Endothelial cell of umbilical vein (primary cell): ENCODE results near the gene CXCL16. TPM values are rescaled to one million over a fixed set of nuclear protein-coding genes. Genes with fewer than 3 reads are reported as not detected.

ENCODE experiments used
- BruUV-seq: library from RNA; stranded (reverse); fragments of 400-500 nt; replicated peaks from 2 replicates; lab custom pipeline; 2021; lab: Mats Ljungman, UMichigan
- CTCF ChIA-PET: fragments of 300-600, 350-600 bp; sonication (Branson Sonifier 250); formaldehyde crosslinking; loops from one replicate; lab custom pipeline; 2021; ENCODE audit warnings: antibody characterized with exemption, inconsistent platforms; lab: Charles Lee
- POLR2A ChIA-PET: fragments of 300-600, 350-600 bp; sonication (Branson Sonifier 250); formaldehyde crosslinking; loops from one replicate; lab custom pipeline; 2021; ENCODE audit warnings: antibody characterized with exemption, inconsistent platforms; lab: Charles Lee
- DNase-seq: peaks from one replicate; pipeline ENCODE4 v3.0.0-alpha.2; 2011; ENCODE audit warnings: low read depth, low spot score
- FAIRE-seq: peaks from 2 replicates; lab custom pipeline; 2011; peaks lifted over from hg19 to GRCh38; lab: Jason Lieb, UNC
- H2AFZ ChIP-seq: 2 replicates; pipeline ENCODE4 v1.6.0; 2012; ENCODE audit warnings: low read depth, low read length, control low read depth, inconsistent platforms
- H3K27ac ChIP-seq: 2 replicates; pipeline ENCODE4 v1.5.1; 2011; ENCODE audit warnings: low read depth, mild to moderate bottlenecking, control low read depth, low read length, moderate library complexity; ENCODE audit not compliant: insufficient read depth
- H3K27me3 ChIP-seq, 2 experiments: 2 replicates each; pipeline versions ENCODE4 v1.6.0 to v1.6.1; 2011; ENCODE audit warnings: low read length in 2 of 2, mixed read lengths in 1 of 2; ENCODE audit not compliant: control insufficient read depth in 2 of 2, insufficient read depth in 2 of 2
- H3K36me3 ChIP-seq, 2 experiments: 2 replicates in 1 of 2; 3 replicates in 1 of 2; pipeline ENCODE4 v1.5.1; 2011; ENCODE audit warnings: low read length in 2 of 2, mild to moderate bottlenecking in 1 of 2, moderate library complexity in 1 of 2; ENCODE audit not compliant: control insufficient read depth in 2 of 2, insufficient read depth in 2 of 2; ENCODE audit errors: extremely low read depth in 1 of 2
- H3K4me1 ChIP-seq: 3 replicates; pipeline ENCODE4 v1.5.1; 2011; ENCODE audit warnings: mild to moderate bottlenecking, low read length; ENCODE audit not compliant: control insufficient read depth, insufficient read depth; ENCODE audit errors: extremely low read depth
- H3K4me2 ChIP-seq: 2 replicates; pipeline ENCODE4 v1.6.1; 2011; ENCODE audit warnings: low read length, control low read depth, mixed read lengths; ENCODE audit not compliant: insufficient read depth
- H3K4me3 ChIP-seq, 3 experiments: fragments of 200-600 bp in 1 of 3; sonication (generic), shearing (Covaris generic) in 1 of 3; replicated peaks in 1 of 3; 2 replicates each; pipeline ENCODE4 v1.5.1; 2011 to 2016; ENCODE audit warnings: control low read depth in 3 of 3, low read length in 3 of 3, mild to moderate bottlenecking in 2 of 3, inconsistent platforms in 1 of 3, low read depth in 1 of 3, moderate library complexity in 1 of 3; ENCODE audit not compliant: insufficient read depth in 1 of 3
- H3K79me2 ChIP-seq: 2 replicates; pipeline ENCODE4 v1.6.0; 2012; ENCODE audit warnings: low read length, inconsistent platforms; ENCODE audit not compliant: control insufficient read depth, insufficient read depth
- H3K9ac ChIP-seq: replicated peaks from 2 replicates; pipeline ENCODE3; 2011; ENCODE audit warnings: low read length, control low read depth; ENCODE audit not compliant: insufficient read depth; ENCODE audit errors: extremely low read depth
- H3K9me1 ChIP-seq: replicated peaks from 3 replicates; pipeline ENCODE4 v1.6.0; 2011; ENCODE audit warnings: mild to moderate bottlenecking, low read length; ENCODE audit not compliant: control insufficient read depth, insufficient read depth; ENCODE audit errors: extremely low read depth
- H3K9me3 ChIP-seq: replicated peaks from 2 replicates; pipeline ENCODE4 v1.5.1; 2012; ENCODE audit warnings: low read length, inconsistent platforms; ENCODE audit not compliant: control insufficient read depth, insufficient read depth
- H4K20me1 ChIP-seq: replicated peaks from 2 replicates; pipeline ENCODE3; 2011; ENCODE audit warnings: mild to moderate bottlenecking, low read length; ENCODE audit not compliant: control insufficient read depth, insufficient read depth; ENCODE audit errors: extremely low read depth
- EZH2 ChIP-seq: IDR thresholded peaks from 2 replicates; pipeline ENCODE4 v1.6.1; 2012; ENCODE audit warnings: borderline replicate concordance, low read depth, mild to moderate bottlenecking, moderate library complexity, low read length, inconsistent platforms; ENCODE audit not compliant: severe bottlenecking
- FOS ChIP-seq: IDR thresholded peaks from 2 replicates; pipeline ENCODE4 v1.6.1; 2011; ENCODE audit warnings: mild to moderate bottlenecking, low read length, moderate library complexity, borderline replicate concordance; ENCODE audit not compliant: insufficient read depth
- GATA2 ChIP-seq: IDR thresholded peaks from 2 replicates; pipeline ENCODE4 v1.7.0; 2011; ENCODE audit warnings: low read depth, mild to moderate bottlenecking, moderate library complexity, mixed read lengths, low read length; ENCODE audit not compliant: insufficient read length, insufficient read depth
- JUN ChIP-seq: IDR thresholded peaks from 2 replicates; pipeline ENCODE4 v1.6.1; 2011; ENCODE audit warnings: borderline replicate concordance, low read depth; ENCODE audit not compliant: insufficient read length, insufficient read depth
- MYC ChIP-seq: IDR thresholded peaks from one replicate; pipeline ENCODE4 v1.6.1; 2011; ENCODE audit warnings: mild to moderate bottlenecking, low read depth, low read length
- POLR2A ChIP-seq: IDR thresholded peaks from 2 replicates; pipeline ENCODE4 v1.6.1; 2012; ENCODE audit warnings: low read depth, mild to moderate bottlenecking, control low read depth, low read length
- POLR2AphosphoS5 ChIP-seq: IDR thresholded peaks from 2 replicates; pipeline ENCODE4 v1.6.1; 2012; ENCODE audit warnings: low read depth, mild to moderate bottlenecking, control low read depth, low read length, moderate library complexity; ENCODE audit not compliant: insufficient read depth
- dilution Hi-C: fragments of 300-500 bp; cut with MboI; formaldehyde crosslinking; loops from one replicate; pipeline ENCODE4 v1.15.0; 2019; ENCODE audit warnings: low sequenced_read_pairs; ENCODE audit not compliant: extremely low pct_ligation_motif_present
- intact Hi-C: fragments of 100-400 bp; cut with micrococcal nuclease; formaldehyde crosslinking; loops from one replicate; pipeline ENCODE4 v1.10.0; 2022
- polyA plus RNA-seq, 4 experiments: library from polyadenylated mRNA; depleted of rRNA in 3 of 4; stranded (reverse) in 3 of 4; unstranded in 1 of 4; fragments of >200 nt; gene quantifications; 2 replicates each; pipeline versions ENCODE4 v1.2.1 to v1.2.3, GENCODE V29; 2011 to 2012; ENCODE audit warnings: missing spikeins in 1 of 4
- total RNA-seq: library from RNA; stranded (reverse); gene quantifications from 2 replicates; pipeline ENCODE4 v1.2.3, GENCODE V29; 2021
- TF ChIP-seq, protein P1 (sequence below): IDR thresholded peaks from 2 replicates; pipeline ENCODE4 v1.6.1; 2011; ENCODE audit not compliant: insufficient read depth, insufficient read length
- TF ChIP-seq, protein P2 (sequence below), 2 donors: IDR thresholded peaks; 1 replicate in 1 of 2; 2 replicates in 1 of 2; pipeline ENCODE4 v1.5.1; 2011; ENCODE audit warnings: low read length in 2 of 2, mild to moderate bottlenecking in 2 of 2, moderate library complexity in 2 of 2, control low read depth in 1 of 2, inconsistent platforms in 1 of 2, low read depth in 1 of 2; ENCODE audit not compliant: insufficient read depth in 1 of 2; ENCODE audit errors: extremely low read depth in 1 of 2

CXCL16 gene
- total and polyA plus RNA-seq, 2 donors (not counting 3 experiments of a cell fraction or from before 2014, with no cell fraction given): 4.8 to 6.1 TPM

DNA sequence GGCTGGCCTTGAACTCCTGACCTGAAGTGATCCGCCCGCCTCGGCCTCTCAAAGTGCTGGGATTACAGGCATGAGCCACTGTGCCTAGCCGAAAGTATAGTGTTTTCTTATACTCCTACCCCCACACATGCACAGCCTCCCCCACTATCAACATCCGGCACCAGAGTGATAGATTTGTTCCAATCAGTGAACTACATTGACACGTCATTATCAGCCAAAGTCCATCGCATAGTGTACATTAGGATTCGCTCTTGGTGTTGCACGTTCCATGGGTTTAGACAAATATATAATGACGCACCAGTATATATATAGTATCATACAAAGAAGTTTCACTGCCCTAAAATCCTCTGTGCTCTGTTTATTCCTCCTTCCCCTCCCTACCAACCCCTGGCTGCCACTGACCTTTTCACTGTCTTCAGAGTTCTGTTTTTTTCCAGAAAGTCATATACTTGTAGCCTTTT lies 20.1 kb upstream of the CXCL16 start:
- intact Hi-C loops: no loop called here
- POLR2A ChIA-PET: no interaction called here

More for the DNA sequence above, 20.1 kb upstream of the CXCL16 start:
- BruUV-seq: no TSS peak
- FAIRE-seq: no peak
- Histone ChIP-seq H4K20me1 (no peaks in the 10 kb centered on the region), H3K27me3 (peaks cover 7 to 9% of the 10 kb centered on the region in 2 experiments), H3K4me3 (no peak overlapping the region), H3K36me3 (no peaks in the 10 kb centered on the region), H3K9ac (no peak overlapping the region), H3K4me1 (no peaks in the 10 kb centered on the region), H3K9me1 (no peaks in the 10 kb centered on the region), H3K4me2 (no peak overlapping the region), H3K27ac (no peak overlapping the region), H2AFZ (no peak overlapping the region), H3K79me2 (no peaks in the 10 kb centered on the region), H3K9me3 (no peaks in the 10 kb centered on the region)
- no peak for DNase-seq
- TF ChIP-seq POLR2A (no peak), EZH2 (no peak), POLR2AphosphoS5 (no peak), JUN (no peak), MYC (no peak), GATA2 (no peak), FOS (no peak)
- TF ChIP-seq, protein P1, sequence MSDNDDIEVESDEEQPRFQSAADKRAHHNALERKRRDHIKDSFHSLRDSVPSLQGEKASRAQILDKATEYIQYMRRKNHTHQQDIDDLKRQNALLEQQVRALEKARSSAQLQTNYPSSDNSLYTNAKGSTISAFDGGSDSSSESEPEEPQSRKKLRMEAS: no peak
- TF ChIP-seq, protein P2, sequence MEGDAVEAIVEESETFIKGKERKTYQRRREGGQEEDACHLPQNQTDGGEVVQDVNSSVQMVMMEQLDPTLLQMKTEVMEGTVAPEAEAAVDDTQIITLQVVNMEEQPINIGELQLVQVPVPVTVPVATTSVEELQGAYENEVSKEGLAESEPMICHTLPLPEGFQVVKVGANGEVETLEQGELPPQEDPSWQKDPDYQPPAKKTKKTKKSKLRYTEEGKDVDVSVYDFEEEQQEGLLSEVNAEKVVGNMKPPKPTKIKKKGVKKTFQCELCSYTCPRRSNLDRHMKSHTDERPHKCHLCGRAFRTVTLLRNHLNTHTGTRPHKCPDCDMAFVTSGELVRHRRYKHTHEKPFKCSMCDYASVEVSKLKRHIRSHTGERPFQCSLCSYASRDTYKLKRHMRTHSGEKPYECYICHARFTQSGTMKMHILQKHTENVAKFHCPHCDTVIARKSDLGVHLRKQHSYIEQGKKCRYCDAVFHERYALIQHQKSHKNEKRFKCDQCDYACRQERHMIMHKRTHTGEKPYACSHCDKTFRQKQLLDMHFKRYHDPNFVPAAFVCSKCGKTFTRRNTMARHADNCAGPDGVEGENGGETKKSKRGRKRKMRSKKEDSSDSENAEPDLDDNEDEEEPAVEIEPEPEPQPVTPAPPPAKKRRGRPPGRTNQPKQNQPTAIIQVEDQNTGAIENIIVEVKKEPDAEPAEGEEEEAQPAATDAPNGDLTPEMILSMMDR (IDR thresholded peaks at IDR 0.05; ENCODE audit: extremely low read depth in 1 of 2, insufficient read depth in 1 of 2, low read depth in 1 of 2, low read length in 2 of 2): no peak
- dilution Hi-C loops: no loop called here
- CTCF ChIA-PET: no interaction called here
